ENCODE results near the gene ELAVL1. TPM values are rescaled to one million over a fixed set of nuclear protein-coding genes. Genes with fewer than 3 reads are reported as not detected.
"Not testable (repeated sequence)": the region's sequence is repeated elsewhere in the genome, so short reads cannot be mapped to it uniquely, and the experiment has no call there.

Gene ELAVL1
- total RNA-seq, 1 donor from 2014 or later = 55.1 TPM

DNA sequence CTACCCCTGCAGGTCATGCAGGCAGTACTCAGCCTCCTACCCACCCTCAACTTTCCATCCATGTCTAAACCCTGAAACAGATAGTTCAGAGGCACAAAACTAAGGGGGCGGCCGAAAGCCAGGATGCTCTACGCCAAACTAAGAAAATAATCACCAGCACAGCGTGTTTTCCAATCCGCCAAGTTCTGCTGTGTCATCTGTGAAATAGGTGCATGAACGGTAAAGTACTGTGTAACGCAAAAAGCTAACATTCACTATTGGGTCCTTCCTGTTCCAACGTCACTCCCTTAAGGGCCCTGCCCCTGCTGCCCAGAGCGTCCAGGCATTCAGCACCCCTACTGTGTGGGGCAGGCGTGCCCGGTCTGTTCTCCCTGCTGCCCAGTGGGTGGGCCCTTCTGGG lies 49.7 kb downstream of the ELAVL1 start:
- intact Hi-C loops (cut with DNase I) = no loop called here
- no peak for ATAC-seq
- no peak for DNase-seq (ENCODE audit: missing footprints)

GRCh38 chr19:7953576-7953975 lies 51.9 kb downstream of the ELAVL1 start:
- DNase-seq (ENCODE audit: missing footprints) (no peak), ATAC-seq (no peak)
- intact Hi-C loops (cut with DNase I) = no loop called here

DNA sequence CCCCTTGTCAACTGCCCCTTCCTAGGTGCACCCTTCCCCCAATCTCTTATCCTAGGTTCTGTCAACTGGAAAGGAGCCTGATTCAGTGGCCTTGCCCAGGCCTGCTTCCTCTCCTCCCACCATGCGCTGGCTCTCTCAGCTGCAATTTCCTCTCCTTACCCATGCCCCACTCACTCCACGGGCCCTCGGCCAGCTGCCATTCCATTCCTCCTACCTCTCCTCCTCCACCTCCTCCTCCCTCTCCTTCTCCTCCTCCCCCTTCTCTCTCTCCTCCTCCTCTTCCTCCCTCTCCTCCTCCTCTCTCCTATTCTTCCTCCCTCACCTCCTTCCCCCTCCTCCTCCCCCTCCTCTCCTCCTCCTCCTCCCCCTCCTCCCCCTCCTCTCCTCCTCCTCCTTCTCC lies 52.4 kb downstream of the ELAVL1 start:
- DNase-seq (ENCODE audit: missing footprints) = no peak

DNA sequence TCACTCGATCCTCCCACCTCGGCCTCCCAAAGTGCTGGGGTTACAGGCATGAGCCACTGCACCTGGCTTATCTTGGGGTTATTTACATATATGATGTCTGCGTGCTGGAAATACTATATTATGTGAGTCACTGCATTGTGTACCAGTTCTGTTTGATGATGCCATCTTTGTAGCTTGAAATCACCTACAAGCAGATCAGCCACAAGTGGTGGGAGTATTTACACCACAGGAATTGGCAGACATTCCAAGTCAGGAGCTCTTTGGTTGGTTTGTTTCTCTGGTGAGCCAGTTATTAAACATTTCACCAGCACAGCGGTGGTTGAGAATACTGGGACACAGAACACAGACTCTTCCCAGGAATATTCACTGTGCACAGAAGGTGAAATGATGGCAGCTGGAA lies 57.5 kb downstream of the ELAVL1 start:
- ATAC-seq (no peak), DNase-seq (ENCODE audit: missing footprints) (no peak)
- intact Hi-C loops (cut with DNase I) = no loop called here

More for the DNA sequence above, 52.4 kb downstream of the ELAVL1 start:
- ATAC-seq = no peak
- intact Hi-C loops (cut with DNase I) = no loop called here

GRCh38 chr19:7944177-7944761 lies 61.2 kb downstream of the ELAVL1 start:
- DNase-seq (ENCODE audit: missing footprints) (peak; percentile 90), ATAC-seq (peak; percentile 67)
- intact Hi-C loops (cut with DNase I) = loop anchor here (1.0 to 5.0 kb wide), 3 partner anchors 59 to 309 kb away; no protein-coding TSS in a partner anchor

- intact Hi-C loops (cut with DNase I) = loop anchor here (1.0 to 5.0 kb wide), 4 partner anchors 23 to 310 kb away; partner anchors contain the start of gene SNAPC2
- DNase-seq (ENCODE audit: missing footprints) (peak; percentile 98), ATAC-seq (peak; percentile 99)
These were observed 61.8 kb downstream of the ELAVL1 start, which contains the start of gene TIMM44 for GRCh38 chr19:7943444-7944176. TIMM44 (minus strand) TSS chr19:7943666; CDS start chr19:7943651, 15 bp downstream.

GRCh38 chr19:7942981-7943443 lies 62.4 kb downstream of the ELAVL1 start:
- ATAC-seq (peak; percentile 7), DNase-seq (ENCODE audit: missing footprints) (no peak)
- intact Hi-C loops (cut with DNase I) = loop anchor here (2.0 to 5.0 kb wide), 2 partner anchors 22 to 214 kb away; partner anchors contain the start of gene SNAPC2

GRCh38 chr19:7941895-7942596 lies 63.4 kb downstream of the ELAVL1 start:
- no peak for DNase-seq (ENCODE audit: missing footprints)
- intact Hi-C loops (cut with DNase I) = loop anchor here (2.0 to 5.0 kb wide), 2 partner anchors 21 to 215 kb away; partner anchors contain the start of gene SNAPC2

GRCh38 chr19:7940841-7941240 lies 64.6 kb downstream of the ELAVL1 start:
- no peak for ATAC-seq
- no peak for DNase-seq (ENCODE audit: missing footprints)
- intact Hi-C loops (cut with DNase I) = loop anchor here (5.0 kb wide), 1 partner anchor 216 kb away; no protein-coding TSS in a partner anchor

More at GRCh38 chr19:7941895-7942596, 63.4 kb downstream of the ELAVL1 start:
- no peak for ATAC-seq

- intact Hi-C loops (cut with DNase I) = no loop called here
- peak; percentile 56 for DNase-seq (ENCODE audit: missing footprints)
- no peak for ATAC-seq
These were observed 70.7 kb downstream of the ELAVL1 start for GRCh38 chr19:7934766-7935165.

- intact Hi-C loops (cut with DNase I) = no loop called here
- ATAC-seq (no peak), DNase-seq (ENCODE audit: missing footprints) (no peak)
These were observed 71.4 kb downstream of the ELAVL1 start for GRCh38 chr19:7933828-7934725.

GRCh38 chr19:7933411-7933810 lies 72.0 kb downstream of the ELAVL1 start:
- intact Hi-C loops (cut with DNase I) = no loop called here
- ATAC-seq (no peak), DNase-seq (ENCODE audit: missing footprints) (no peak)

DNA sequence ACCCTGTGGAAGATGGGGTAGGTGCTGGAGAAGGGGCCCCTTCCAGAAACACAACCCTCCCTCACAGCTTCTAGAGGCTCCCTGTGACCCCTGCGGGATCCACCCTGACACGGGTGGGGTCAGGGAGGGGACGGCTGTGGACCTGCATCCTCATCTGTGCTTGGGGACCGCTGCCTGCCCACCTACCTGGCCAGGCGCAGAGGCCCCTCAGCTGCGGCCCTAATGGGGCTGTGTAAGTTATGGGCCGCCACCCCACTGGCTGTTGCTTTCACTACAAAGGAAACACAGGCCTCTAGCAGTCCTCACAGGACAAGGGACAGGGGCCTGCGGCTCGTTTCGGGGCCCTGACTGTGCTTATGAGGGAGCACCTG lies 72.5 kb downstream of the ELAVL1 start:
- DNase-seq (ENCODE audit: missing footprints) (peak; percentile 52), ATAC-seq (no peak)
- intact Hi-C loops (cut with DNase I) = no loop called here

DNA sequence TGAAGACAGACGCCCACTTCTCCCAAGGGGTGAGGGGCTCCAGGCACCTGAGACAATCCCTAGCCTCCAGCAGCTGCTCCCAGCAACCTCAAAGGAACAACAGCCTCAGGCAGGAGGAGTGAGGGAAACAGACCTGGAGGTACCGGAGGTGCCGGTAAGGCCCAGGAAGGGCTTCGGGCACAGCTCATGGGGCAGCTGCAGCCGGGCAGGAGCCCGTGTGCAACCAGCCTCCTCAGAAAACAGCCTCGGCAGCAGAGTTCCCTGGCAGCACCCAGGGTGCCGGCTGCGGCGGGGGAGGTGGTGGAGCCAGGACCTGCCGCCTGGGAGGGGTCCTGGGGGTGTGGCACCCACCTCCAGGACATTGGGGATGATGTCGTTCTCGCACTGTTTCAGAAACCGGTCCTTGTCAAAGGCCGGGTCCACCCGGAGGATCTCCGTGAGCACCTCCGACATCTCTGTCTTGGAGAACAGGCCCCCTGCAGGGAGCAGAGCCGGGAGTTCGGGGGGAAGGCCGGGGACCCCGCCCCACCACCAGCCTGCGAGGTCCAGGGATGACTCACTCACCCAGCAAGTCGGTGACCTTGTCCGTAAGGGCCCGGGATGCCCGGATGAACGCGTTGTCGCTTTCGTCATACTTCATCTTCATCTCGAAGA lies 73.0 kb downstream of the ELAVL1 start:
- ATAC-seq (no peak), DNase-seq (ENCODE audit: missing footprints) (peak; percentile 59)

GRCh38 chr19:7931221-7932061 lies 74.0 kb downstream of the ELAVL1 start:
- DNase-seq (ENCODE audit: missing footprints) = no peak
- no peak for ATAC-seq
- intact Hi-C loops (cut with DNase I) = no loop called here

More for the DNA sequence above, 73.0 kb downstream of the ELAVL1 start:
- intact Hi-C loops (cut with DNase I) = no loop called here

- DNase-seq (ENCODE audit: missing footprints) (no peak), ATAC-seq (no peak)
- intact Hi-C loops (cut with DNase I) = no loop called here
These were observed 74.7 kb downstream of the ELAVL1 start for GRCh38 chr19:7930765-7931164.

DNA sequence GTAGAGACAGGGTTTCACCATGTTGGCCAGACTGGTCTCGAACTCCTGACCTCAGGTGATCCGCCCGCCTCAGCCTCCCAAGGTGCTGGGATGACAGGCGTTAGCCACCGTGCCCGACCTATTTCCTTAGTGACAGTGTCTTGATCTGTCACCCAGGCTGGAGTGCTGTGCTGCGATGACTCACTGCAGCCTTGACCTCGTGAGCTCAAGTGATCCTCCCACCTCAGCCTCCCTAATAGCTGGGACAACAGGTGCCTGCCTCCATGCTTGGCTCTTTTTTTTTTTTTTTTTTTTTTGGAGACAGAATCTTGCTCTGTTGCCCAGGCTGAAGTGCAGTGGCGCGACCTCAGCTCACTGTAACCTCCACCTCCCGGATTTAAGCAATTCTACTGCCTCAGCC lies 75.4 kb downstream of the ELAVL1 start:
- intact Hi-C loops (cut with DNase I); DNase-seq (ENCODE audit: missing footprints); ATAC-seq: not testable (repeated sequence)

All from Right ventricle myocardium inferior (tissue), 1 donor.